Measurements from ENCODE around the gene CATSPER1.

The CATSPER1 gene

DNA sequence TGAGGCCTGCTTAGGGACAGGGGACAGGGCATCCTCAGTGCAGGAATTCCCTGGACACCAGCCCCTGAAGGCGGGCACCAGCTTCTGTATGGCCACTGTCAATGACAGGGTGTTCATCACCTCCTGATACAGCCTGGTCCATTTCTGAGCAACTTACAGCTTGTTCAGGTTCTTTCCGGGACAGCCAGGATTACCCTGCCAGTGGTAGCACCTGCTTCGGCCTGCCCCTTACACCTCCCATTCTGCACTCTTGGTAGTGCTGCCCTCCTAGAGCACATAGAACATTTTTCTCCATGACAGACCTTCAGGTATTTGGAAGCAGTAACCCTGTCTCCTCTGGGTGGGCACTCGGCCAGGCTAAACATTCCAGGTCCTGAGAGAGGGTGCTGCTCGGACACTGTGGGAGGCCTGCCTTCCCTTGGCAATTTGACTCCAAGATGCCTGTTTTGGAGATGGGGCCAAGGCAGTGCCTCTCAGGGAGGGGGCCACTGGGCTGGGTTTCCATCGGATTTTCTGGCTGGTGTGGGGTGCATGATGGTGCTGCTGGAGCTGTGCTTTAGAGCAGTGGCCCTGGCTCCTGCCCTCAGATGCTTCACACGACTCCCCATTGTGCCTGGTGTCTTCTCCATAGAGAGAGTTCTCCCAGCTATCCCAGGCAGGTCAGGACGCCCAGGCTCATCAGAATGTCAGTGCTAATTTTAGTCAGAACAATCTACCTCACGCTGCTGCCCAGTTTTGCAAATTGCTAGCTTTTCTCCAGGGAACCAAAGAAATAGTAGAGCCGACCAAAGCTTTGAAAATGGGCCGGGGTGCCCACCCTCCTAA, 21.5 kb upstream of the CATSPER1 start:
- TF ChIP-seq GABPA (IDR thresholded peaks at IDR 0.05; ENCODE audit: low read depth) (no peak), SPI1 (IDR thresholded peaks at IDR 0.05; ENCODE audit: borderline replicate concordance, low read depth) (no peak), POLR2AphosphoS5 (IDR thresholded peaks at IDR 0.05; ENCODE audit: low read depth) (no peak)
- TF ChIP-seq, protein P1, sequence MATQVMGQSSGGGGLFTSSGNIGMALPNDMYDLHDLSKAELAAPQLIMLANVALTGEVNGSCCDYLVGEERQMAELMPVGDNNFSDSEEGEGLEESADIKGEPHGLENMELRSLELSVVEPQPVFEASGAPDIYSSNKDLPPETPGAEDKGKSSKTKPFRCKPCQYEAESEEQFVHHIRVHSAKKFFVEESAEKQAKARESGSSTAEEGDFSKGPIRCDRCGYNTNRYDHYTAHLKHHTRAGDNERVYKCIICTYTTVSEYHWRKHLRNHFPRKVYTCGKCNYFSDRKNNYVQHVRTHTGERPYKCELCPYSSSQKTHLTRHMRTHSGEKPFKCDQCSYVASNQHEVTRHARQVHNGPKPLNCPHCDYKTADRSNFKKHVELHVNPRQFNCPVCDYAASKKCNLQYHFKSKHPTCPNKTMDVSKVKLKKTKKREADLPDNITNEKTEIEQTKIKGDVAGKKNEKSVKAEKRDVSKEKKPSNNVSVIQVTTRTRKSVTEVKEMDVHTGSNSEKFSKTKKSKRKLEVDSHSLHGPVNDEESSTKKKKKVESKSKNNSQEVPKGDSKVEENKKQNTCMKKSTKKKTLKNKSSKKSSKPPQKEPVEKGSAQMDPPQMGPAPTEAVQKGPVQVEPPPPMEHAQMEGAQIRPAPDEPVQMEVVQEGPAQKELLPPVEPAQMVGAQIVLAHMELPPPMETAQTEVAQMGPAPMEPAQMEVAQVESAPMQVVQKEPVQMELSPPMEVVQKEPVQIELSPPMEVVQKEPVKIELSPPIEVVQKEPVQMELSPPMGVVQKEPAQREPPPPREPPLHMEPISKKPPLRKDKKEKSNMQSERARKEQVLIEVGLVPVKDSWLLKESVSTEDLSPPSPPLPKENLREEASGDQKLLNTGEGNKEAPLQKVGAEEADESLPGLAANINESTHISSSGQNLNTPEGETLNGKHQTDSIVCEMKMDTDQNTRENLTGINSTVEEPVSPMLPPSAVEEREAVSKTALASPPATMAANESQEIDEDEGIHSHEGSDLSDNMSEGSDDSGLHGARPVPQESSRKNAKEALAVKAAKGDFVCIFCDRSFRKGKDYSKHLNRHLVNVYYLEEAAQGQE (IDR thresholded peaks at IDR 0.05; ENCODE audit: insufficient replicate concordance, low read depth), result no peak
- TF ChIP-seq, protein P2, sequence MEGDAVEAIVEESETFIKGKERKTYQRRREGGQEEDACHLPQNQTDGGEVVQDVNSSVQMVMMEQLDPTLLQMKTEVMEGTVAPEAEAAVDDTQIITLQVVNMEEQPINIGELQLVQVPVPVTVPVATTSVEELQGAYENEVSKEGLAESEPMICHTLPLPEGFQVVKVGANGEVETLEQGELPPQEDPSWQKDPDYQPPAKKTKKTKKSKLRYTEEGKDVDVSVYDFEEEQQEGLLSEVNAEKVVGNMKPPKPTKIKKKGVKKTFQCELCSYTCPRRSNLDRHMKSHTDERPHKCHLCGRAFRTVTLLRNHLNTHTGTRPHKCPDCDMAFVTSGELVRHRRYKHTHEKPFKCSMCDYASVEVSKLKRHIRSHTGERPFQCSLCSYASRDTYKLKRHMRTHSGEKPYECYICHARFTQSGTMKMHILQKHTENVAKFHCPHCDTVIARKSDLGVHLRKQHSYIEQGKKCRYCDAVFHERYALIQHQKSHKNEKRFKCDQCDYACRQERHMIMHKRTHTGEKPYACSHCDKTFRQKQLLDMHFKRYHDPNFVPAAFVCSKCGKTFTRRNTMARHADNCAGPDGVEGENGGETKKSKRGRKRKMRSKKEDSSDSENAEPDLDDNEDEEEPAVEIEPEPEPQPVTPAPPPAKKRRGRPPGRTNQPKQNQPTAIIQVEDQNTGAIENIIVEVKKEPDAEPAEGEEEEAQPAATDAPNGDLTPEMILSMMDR (IDR thresholded peaks at IDR 0.05; ENCODE audit: insufficient read depth, low read length), result no peak
- no peaks in the 10 kb centered on the region for H3K27me3 ChIP-seq (ENCODE audit: insufficient read depth, poor library complexity, severe bottlenecking)

DNA sequence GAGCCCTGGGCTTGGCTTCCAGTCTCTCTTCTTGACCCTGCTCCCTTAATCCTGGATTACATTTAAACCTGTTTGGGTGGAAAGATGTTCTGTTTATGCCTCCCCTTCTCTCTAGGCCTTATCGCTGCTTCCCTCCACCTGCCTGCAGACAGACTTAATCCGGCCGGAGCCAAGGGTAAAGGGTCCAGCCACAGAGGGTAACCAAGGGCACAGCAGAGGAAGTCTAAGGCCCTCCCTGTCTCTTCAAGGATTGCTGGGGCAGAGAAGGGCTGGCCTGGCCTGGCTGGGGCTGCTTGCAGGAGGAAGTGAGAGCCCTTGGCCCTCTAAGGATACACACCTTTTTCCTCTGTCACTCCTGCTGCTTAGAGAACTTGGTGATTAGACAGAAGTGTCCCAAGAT, 20.6 kb upstream of the CATSPER1 start:
- TF ChIP-seq POLR2AphosphoS5 (IDR thresholded peaks at IDR 0.05; ENCODE audit: low read depth) (no peak), SPI1 (IDR thresholded peaks at IDR 0.05; ENCODE audit: borderline replicate concordance, low read depth) (no peak), GABPA (IDR thresholded peaks at IDR 0.05; ENCODE audit: low read depth) (no peak)
- TF ChIP-seq, protein P1 (IDR thresholded peaks at IDR 0.05; ENCODE audit: insufficient replicate concordance, low read depth), result no peak
- TF ChIP-seq, protein P2 (IDR thresholded peaks at IDR 0.05; ENCODE audit: insufficient read depth, low read length), result no peak
- H3K27me3 ChIP-seq (ENCODE audit: insufficient read depth, poor library complexity, severe bottlenecking), result no peaks in the 10 kb centered on the region
- H3K4me3 ChIP-seq (replicated peaks; ENCODE audit: insufficient read depth, low read length), result no peak overlapping the region
- no peak overlapping the region for H3K27ac ChIP-seq (replicated peaks)
- no peak for DNase-seq (ENCODE audit: low read depth in 1 of 2, low spot score in 1 of 2)

More for the DNA sequence above, 21.5 kb upstream of the CATSPER1 start:
- DNase-seq (ENCODE audit: low read depth in 1 of 2, low spot score in 1 of 2), result no peak
- Histone ChIP-seq H3K4me3 (replicated peaks; ENCODE audit: insufficient read depth, low read length) (no peak overlapping the region), H3K27ac (replicated peaks) (no peak overlapping the region)

DNA sequence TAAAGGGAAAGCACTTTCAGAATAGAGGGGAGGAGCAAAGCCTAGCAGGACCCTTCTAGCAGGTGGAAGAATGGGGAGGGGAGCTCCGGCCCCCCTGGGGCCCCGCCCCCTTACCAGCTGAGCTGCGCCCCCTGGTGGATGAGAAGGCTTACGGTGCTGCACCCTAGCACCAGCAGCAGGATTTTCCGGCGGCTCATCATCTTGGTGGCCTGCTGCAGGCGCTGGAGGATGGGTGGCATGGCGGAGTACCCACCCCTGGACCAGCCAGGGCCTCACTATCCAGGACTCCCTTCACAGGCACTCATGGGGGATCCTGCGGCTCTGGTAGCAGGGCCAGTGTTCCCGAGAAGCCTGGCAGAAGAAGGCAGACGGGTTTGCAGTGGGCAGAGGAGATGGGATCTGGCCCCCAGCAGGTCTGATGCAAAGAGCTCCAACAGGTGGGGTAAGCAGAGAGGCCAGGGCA, 18.9 kb upstream of the CATSPER1 start:
- H3K4me3 ChIP-seq (replicated peaks; ENCODE audit: insufficient read depth, low read length), result no peak overlapping the region
- TF ChIP-seq, protein P2 (IDR thresholded peaks at IDR 0.05; ENCODE audit: insufficient read depth, low read length), result peak; percentile 78
- TF ChIP-seq POLR2AphosphoS5 (IDR thresholded peaks at IDR 0.05; ENCODE audit: low read depth), result no peak
- H3K27me3 ChIP-seq (ENCODE audit: insufficient read depth, poor library complexity, severe bottlenecking), result no peaks in the 10 kb centered on the region
- H3K27ac ChIP-seq (replicated peaks), result no peak overlapping the region
- DNase-seq (ENCODE audit: low read depth in 1 of 2, low spot score in 1 of 2), result peak; percentile 56 to 74
